Activated naive CD8-positive, alpha-beta T cell treated with anti-CD3 and anti-CD28 coated beads for 36 hours (primary cell): Measurements from ENCODE around the gene ULBP2. TPM values are rescaled to one million over a fixed set of nuclear protein-coding genes. Genes with fewer than 3 reads are reported as not detected.

ENCODE experiments used
- total RNA-seq, 2 experiments: library from RNA; stranded (reverse); gene quantifications; one replicate each; pipeline ENCODE4 v1.2.3, GENCODE V29; 2021

Gene ULBP2
- total RNA-seq, 2 experiments from 2014 or later, result 0.43 to 0.62 TPM

Other genes with a start within 250 kb of the ULBP2 start
- gene LATS1, start 223.9 kb upstream of the ULBP2 start, total RNA-seq, result 10 to 100 TPM; 19.7 to 21.6 TPM
- gene NUP43, start 195.5 kb upstream of the ULBP2 start, total RNA-seq, result 10 to 100 TPM; 83.8 TPM
- 10 to 100 TPM; 91.2 to 96.0 TPM for gene PCMT1, start 192.3 kb upstream of the ULBP2 start, total RNA-seq
- 1 to 10 TPM; 1.8 to 2.1 TPM for gene LRP11, start 77.7 kb upstream of the ULBP2 start, total RNA-seq
- gene RAET1E, start 43.9 kb upstream of the ULBP2 start, total RNA-seq, result not detected
- not detected for gene RAET1G, start 18.9 kb upstream of the ULBP2 start, total RNA-seq
- 1 to 10 TPM; 2.8 to 2.9 TPM for gene ULBP1, start 21.9 kb downstream of the ULBP2 start, total RNA-seq
- not detected for gene RAET1L, start 83.5 kb downstream of the ULBP2 start, total RNA-seq
- gene ULBP3, start 127.1 kb downstream of the ULBP2 start, total RNA-seq, result 1 to 10 TPM in 1 of 2 experiments, under 1 TPM in 1; 0.68 to 1.1 TPM
- under 1 TPM; 0.33 to 0.44 TPM for gene PPP1R14C, start 201.0 kb downstream of the ULBP2 start, total RNA-seq